PFSK-1 (cell line): ENCODE results near the gene TOB2.

Experiments used
- FOXP2 ChIP-seq: optimal IDR thresholded peaks from 2 replicates; pipeline ENCODE3; 2011; ENCODE audit warnings: borderline replicate concordance, control low read depth, inconsistent platforms; ENCODE audit not compliant: insufficient read depth; ENCODE audit errors: extremely low read length, extremely low read depth
- POLR2AphosphoS5 ChIP-seq: IDR thresholded peaks from 2 replicates; pipeline ENCODE4 v1.6.1; 2012; ENCODE audit warnings: low read depth, mild to moderate bottlenecking, control low read depth, low read length, moderate library complexity
- REST ChIP-seq, 2 experiments: IDR thresholded peaks; 2 replicates each; pipeline versions ENCODE4 v1.6.1 to v1.8.0; 2011 to 2012; ENCODE audit warnings: low read depth in 2 of 2, low read length in 2 of 2, control low read depth in 1 of 2, inconsistent platforms in 1 of 2, mild to moderate bottlenecking in 1 of 2, moderate library complexity in 1 of 2; ENCODE audit not compliant: insufficient read depth in 1 of 2
- SIN3A ChIP-seq: IDR thresholded peaks from 2 replicates; pipeline ENCODE4 v1.6.1; 2012; ENCODE audit warnings: mild to moderate bottlenecking, low read length, moderate library complexity, borderline replicate concordance; ENCODE audit not compliant: insufficient read depth
- TAF1 ChIP-seq: IDR thresholded peaks from 2 replicates; pipeline ENCODE4 v1.6.1; 2012; ENCODE audit warnings: low read length, control low read depth, borderline replicate concordance; ENCODE audit not compliant: insufficient read depth

The TOB2 gene

GRCh38 chr22:41487037-41487935 lies 40.7 kb upstream of the TOB2 start:
- no peak for TF ChIP-seq REST (IDR thresholded peaks at IDR 0.05; ENCODE audit: insufficient read depth in 1 of 2, low read depth in 2 of 2, low read length in 2 of 2)
- TF ChIP-seq FOXP2 = no peak
- no peak for TF ChIP-seq POLR2AphosphoS5
- TF ChIP-seq TAF1 = no peak

GRCh38 chr22:41485033-41485432 lies 38.4 kb upstream of the TOB2 start:
- no peak for TF ChIP-seq SIN3A
- TF ChIP-seq TAF1 = no peak
- TF ChIP-seq FOXP2 = no peak

- no peak for TF ChIP-seq FOXP2
Measured at GRCh38 chr22:41482319-41482935, 35.8 kb upstream of the TOB2 start.

- TF ChIP-seq POLR2AphosphoS5 (no peak), REST (IDR thresholded peaks at IDR 0.05; ENCODE audit: insufficient read depth in 1 of 2, low read depth in 2 of 2, low read length in 2 of 2) (no peak), FOXP2 (no peak), TAF1 (no peak), SIN3A (no peak)
Measured at GRCh38 chr22:41481925-41482318, 35.3 kb upstream of the TOB2 start.

- TF ChIP-seq SIN3A (no peak), POLR2AphosphoS5 (no peak), TAF1 (no peak), FOXP2 (no peak)
Measured at GRCh38 chr22:41481131-41481830, 34.7 kb upstream of the TOB2 start.

- TF ChIP-seq SIN3A (no peak), REST (IDR thresholded peaks at IDR 0.05; ENCODE audit: insufficient read depth in 1 of 2, low read depth in 2 of 2, low read length in 2 of 2) (no peak), POLR2AphosphoS5 (no peak), TAF1 (no peak), FOXP2 (no peak)
Measured at GRCh38 chr22:41480397-41480735, 33.8 kb upstream of the TOB2 start.
